ENCODE measurements around the gene GLOD4.

Gene GLOD4

GRCh38 chr17:824378-824777, 42.3 kb upstream of the GLOD4 start:
- Histone ChIP-seq H3K9me3 (replicated peaks in 1 of 11) (no peaks in the 10 kb centered on the region), H3K9ac (peak overlapping the region in 5 of 11 experiments; percentile 44 to 72 (median 61); a peak in 8 of 22 replicates), H4K20me1 (peaks cover 0 to 45% (median 26%) of the 10 kb centered on the region in 11 experiments; a peak in 14 of 22 replicates), H3K4me3 (no peak overlapping the region), H3K27ac (peak overlapping the region in 6 of 11 experiments; percentile 23 to 73 (median 67); a peak in 9 of 22 replicates), H3K36me3 (peaks cover 7 to 54% (median 17%) of the 10 kb centered on the region in 11 experiments; a peak in 20 of 22 replicates), H3K27me3 (peaks cover 0 to 44% (median 0%) of the 10 kb centered on the region in 11 experiments; a peak in 7 of 22 replicates), H3K4me1 (peaks cover 24 to 97% (median 83%) of the 10 kb centered on the region in 10 experiments), H3K4me2 (peak overlapping the region; percentile 23 to 89 (median 78); a peak in 20 of 22 replicates)
- no peak for TF ChIP-seq Cebpa-rat (IDR thresholded peaks at IDR 0.05)

GRCh38 chr17:823501-823902, 41.4 kb upstream of the GLOD4 start:
- Histone ChIP-seq H3K36me3 (peaks cover 13 to 57% (median 26%) of the 10 kb centered on the region in 11 experiments; a peak in 20 of 22 replicates), H3K4me3 (no peak overlapping the region), H3K4me2 (peak overlapping the region; percentile 64 to 89 (median 78)), H3K9ac (peak overlapping the region in 6 of 11 experiments; percentile 6 to 66 (median 34); a peak in 9 of 22 replicates), H4K20me1 (peaks cover 0 to 39% (median 26%) of the 10 kb centered on the region in 11 experiments; a peak in 14 of 22 replicates), H3K4me1 (peaks cover 24 to 93% (median 77%) of the 10 kb centered on the region in 10 experiments), H3K27me3 (peaks cover 0 to 44% (median 0%) of the 10 kb centered on the region in 11 experiments; a peak in 7 of 22 replicates), H3K9me3 (replicated peaks in 1 of 11) (no peaks in the 10 kb centered on the region), H3K27ac (peak overlapping the region in 7 of 11 experiments; percentile 23 to 73 (median 66); a peak in 13 of 22 replicates)
- TF ChIP-seq Cebpa-rat (IDR thresholded peaks at IDR 0.05): no peak

GRCh38 chr17:819251-819650, 37.2 kb upstream of the GLOD4 start:
- peaks cover 0 to 16% (median 0%) of the 10 kb centered on the region in 11 experiments; a peak in 4 of 22 replicates for H3K27me3 ChIP-seq

GRCh38 chr17:814371-814770, 32.3 kb upstream of the GLOD4 start:
- Histone ChIP-seq H3K36me3 (peaks cover 21 to 85% (median 82%) of the 10 kb centered on the region in 11 experiments; a peak in 20 of 22 replicates), H4K20me1 (peaks cover 0 to 57% (median 26%) of the 10 kb centered on the region in 11 experiments; a peak in 15 of 22 replicates)
- TF ChIP-seq Cebpa-rat (IDR thresholded peaks at IDR 0.05): no peak

More at GRCh38 chr17:819251-819650, 37.2 kb upstream of the GLOD4 start:
- Histone ChIP-seq H3K27ac (no peak overlapping the region), H3K9me3 (replicated peaks in 1 of 11) (no peaks in the 10 kb centered on the region), H3K4me1 (peaks cover 10 to 52% (median 44%) of the 10 kb centered on the region in 10 experiments; a peak in 19 of 20 replicates), H3K4me3 (no peak overlapping the region), H3K9ac (no peak overlapping the region), H3K4me2 (peak overlapping the region in 4 of 11 experiments; percentile 25 to 50 (median 38); a peak in 6 of 22 replicates), H4K20me1 (peaks cover 0 to 20% (median under 1%) of the 10 kb centered on the region in 11 experiments; a peak in 5 of 22 replicates), H3K36me3 (peaks cover 27 to 81% (median 67%) of the 10 kb centered on the region in 11 experiments; a peak in 20 of 22 replicates)
- TF ChIP-seq Cebpa-rat (IDR thresholded peaks at IDR 0.05): no peak

GRCh38 chr17:812638-813204, 30.6 kb upstream of the GLOD4 start:
- Histone ChIP-seq H3K9ac (no peak overlapping the region), H3K4me3 (peak overlapping the region in 1 of 10 experiments; percentile 6; a peak in 1 of 20 replicates), H3K4me1 (peaks cover 24 to 59% (median 52%) of the 10 kb centered on the region in 10 experiments), H3K27ac (peak overlapping the region in 2 of 11 experiments; percentile 51 to 56; a peak in 2 of 22 replicates), H3K27me3 (0 out of 22 replicates have a peak, but pooled peaks cover 0 to 4% (median 0%) of the 10 kb centered on the region in 11 experiments), H3K4me2 (peak overlapping the region in 10 of 11 experiments; percentile 33 to 69 (median 59); a peak in 18 of 22 replicates), H3K36me3 (peaks cover 14 to 79% (median 71%) of the 10 kb centered on the region in 11 experiments; a peak in 19 of 22 replicates), H4K20me1 (peaks cover 0 to 73% (median 33%) of the 10 kb centered on the region in 11 experiments; a peak in 16 of 22 replicates), H3K9me3 (replicated peaks in 1 of 11) (no peaks in the 10 kb centered on the region; a peak in 1 of 22 replicates)
- no peak for TF ChIP-seq Cebpa-rat (IDR thresholded peaks at IDR 0.05)

More at GRCh38 chr17:814371-814770, 32.3 kb upstream of the GLOD4 start:
- Histone ChIP-seq H3K9me3 (replicated peaks in 1 of 11) (no peaks in the 10 kb centered on the region; a peak in 1 of 22 replicates), H3K9ac (no peak overlapping the region), H3K4me3 (no peak overlapping the region), H3K27ac (no peak overlapping the region), H3K4me2 (no peak overlapping the region), H3K4me1 (peaks cover 20 to 43% (median 36%) of the 10 kb centered on the region in 10 experiments), H3K27me3 (no peaks in the 10 kb centered on the region)

GRCh38 chr17:811051-811784, 29.1 kb upstream of the GLOD4 start:
- peaks cover 0 to 82% (median 45%) of the 10 kb centered on the region in 11 experiments; a peak in 16 of 22 replicates for H4K20me1 ChIP-seq
- H3K4me2 ChIP-seq: peak overlapping the region; percentile 90 to 98 (median 94)
- no peaks in the 10 kb centered on the region; a peak in 1 of 22 replicates for H3K9me3 ChIP-seq (replicated peaks in 1 of 11)
- peak overlapping the region in 10 of 11 experiments; percentile 16 to 79 (median 68); a peak in 20 of 22 replicates for H3K27ac ChIP-seq
- H3K4me3 ChIP-seq: peak overlapping the region; percentile 25 to 49 (median 37); a peak in 14 of 20 replicates
- peaks cover 0 to 14% (median 0%) of the 10 kb centered on the region in 11 experiments; a peak in 1 of 22 replicates for H3K27me3 ChIP-seq
- H3K4me1 ChIP-seq: peaks cover 27 to 74% (median 66%) of the 10 kb centered on the region in 10 experiments
- H3K36me3 ChIP-seq: peaks cover 8 to 70% (median 56%) of the 10 kb centered on the region in 11 experiments; a peak in 19 of 22 replicates
- peak overlapping the region in 10 of 11 experiments; percentile 30 to 75 (median 64); a peak in 20 of 22 replicates for H3K9ac ChIP-seq
- no peak for TF ChIP-seq Cebpa-rat (IDR thresholded peaks at IDR 0.05)

GRCh38 chr17:807523-808294, 25.6 kb upstream of the GLOD4 start:
- Histone ChIP-seq H3K9ac (peak overlapping the region in 7 of 11 experiments; percentile 21 to 57 (median 32); a peak in 11 of 22 replicates), H3K27ac (peak overlapping the region in 5 of 11 experiments; percentile 19 to 66 (median 44); a peak in 8 of 22 replicates), H3K9me3 (replicated peaks in 1 of 11) (no peaks in the 10 kb centered on the region; a peak in 1 of 22 replicates), H3K4me3 (no peak overlapping the region), H3K4me1 (peaks cover 49 to 97% (median 93%) of the 10 kb centered on the region in 10 experiments), H4K20me1 (peaks cover 0 to 87% (median 45%) of the 10 kb centered on the region in 11 experiments; a peak in 18 of 22 replicates), H3K27me3 (peaks cover 0 to 42% (median 0%) of the 10 kb centered on the region in 11 experiments; a peak in 5 of 22 replicates), H3K36me3 (peaks cover 0 to 47% (median 23%) of the 10 kb centered on the region in 11 experiments; a peak in 15 of 22 replicates), H3K4me2 (peak overlapping the region in 10 of 11 experiments; percentile 3 to 95 (median 76); a peak in 18 of 22 replicates)
- no peak for TF ChIP-seq Cebpa-rat (IDR thresholded peaks at IDR 0.05)

All from BLaER1 treated with 17β-estradiol and CSF1 and Interleukin-3, amounts not matched to agents 10 nM and 100 nM (cell line).